OCI-LY1 (cell line): ENCODE data around the gene TAAR6.

Experiments used
- CTCF ChIP-seq: fragments of 200-600 bp; sonication (generic), shearing (Covaris generic); IDR thresholded peaks from 2 replicates; pipeline ENCODE4 v1.5.1; 2017; ENCODE audit warnings: mild to moderate bottlenecking, antibody characterized with exemption, low read length, moderate library complexity, mixed read lengths
- EZH2 ChIP-seq: fragments of 200-600 bp; sonication (generic), shearing (Covaris generic); IDR thresholded peaks from 2 replicates; pipeline ENCODE4 v1.8.0; 2017; ENCODE audit warnings: borderline replicate concordance, mixed run types, mild to moderate bottlenecking, antibody characterized with exemption, low read length, moderate library complexity, mixed read lengths

GRCh38 chr6:132589454-132589853 lies 19.3 kb downstream of the TAAR6 start, which contains the start of gene TAAR5:
- TF ChIP-seq CTCF: no peak
- no peak for TF ChIP-seq EZH2
